ENCODE measurements around the gene ENGASE.

ENGASE gene

DNA sequence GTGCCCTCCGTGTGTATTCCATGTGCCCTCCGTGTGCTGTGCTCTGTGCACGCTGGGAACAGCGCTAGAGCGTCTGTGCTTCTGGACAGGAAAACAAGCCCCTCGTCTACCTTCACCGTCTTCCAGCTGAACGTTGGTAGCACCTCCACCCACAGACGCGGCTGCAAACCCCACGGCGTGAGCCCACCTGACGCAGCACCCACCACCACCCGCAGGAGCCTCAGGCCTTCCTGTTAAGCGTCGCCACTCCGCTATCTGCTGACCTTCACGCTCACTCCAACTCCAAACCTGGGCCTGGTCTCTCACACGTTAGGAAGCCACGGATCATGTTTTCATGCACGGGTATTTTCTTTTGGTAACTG lies 56.6 kb downstream of the ENGASE start:
- Histone ChIP-seq H3K27me3 (ENCODE audit: low read length) (no peaks in the 10 kb centered on the region; the same call in 1 of the 2 replicates), H3K9me3 (ENCODE audit: insufficient read depth, low read length) (no peaks in the 10 kb centered on the region), H4K20me1 (ENCODE audit: low read depth, low read length) (no peaks in the 10 kb centered on the region), H3F3A (ENCODE audit: insufficient read depth) (no peaks in the 10 kb centered on the region), H3K4me2 (ENCODE audit: low read depth, low read length, poor library complexity, severe bottlenecking) (no peak overlapping the region), H3K9me2 (replicated peaks; ENCODE audit: insufficient read depth, low read length) (no peaks in the 10 kb centered on the region), H3K27ac (ENCODE audit: low read depth, low read length) (no peak overlapping the region), H3K79me2 (ENCODE audit: insufficient read depth, low read length) (no peaks in the 10 kb centered on the region), H3K36me3 (ENCODE audit: low read length) (no peaks in the 10 kb centered on the region), H2AFZ (ENCODE audit: low read depth, low read length, severe bottlenecking) (no peak overlapping the region), H3K9ac (ENCODE audit: low read length) (no peak overlapping the region), H3K4me3 (ENCODE audit: insufficient read depth, low read length, poor library complexity, severe bottlenecking) (no peak overlapping the region)
- TF ChIP-seq, protein P1, sequence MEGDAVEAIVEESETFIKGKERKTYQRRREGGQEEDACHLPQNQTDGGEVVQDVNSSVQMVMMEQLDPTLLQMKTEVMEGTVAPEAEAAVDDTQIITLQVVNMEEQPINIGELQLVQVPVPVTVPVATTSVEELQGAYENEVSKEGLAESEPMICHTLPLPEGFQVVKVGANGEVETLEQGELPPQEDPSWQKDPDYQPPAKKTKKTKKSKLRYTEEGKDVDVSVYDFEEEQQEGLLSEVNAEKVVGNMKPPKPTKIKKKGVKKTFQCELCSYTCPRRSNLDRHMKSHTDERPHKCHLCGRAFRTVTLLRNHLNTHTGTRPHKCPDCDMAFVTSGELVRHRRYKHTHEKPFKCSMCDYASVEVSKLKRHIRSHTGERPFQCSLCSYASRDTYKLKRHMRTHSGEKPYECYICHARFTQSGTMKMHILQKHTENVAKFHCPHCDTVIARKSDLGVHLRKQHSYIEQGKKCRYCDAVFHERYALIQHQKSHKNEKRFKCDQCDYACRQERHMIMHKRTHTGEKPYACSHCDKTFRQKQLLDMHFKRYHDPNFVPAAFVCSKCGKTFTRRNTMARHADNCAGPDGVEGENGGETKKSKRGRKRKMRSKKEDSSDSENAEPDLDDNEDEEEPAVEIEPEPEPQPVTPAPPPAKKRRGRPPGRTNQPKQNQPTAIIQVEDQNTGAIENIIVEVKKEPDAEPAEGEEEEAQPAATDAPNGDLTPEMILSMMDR (IDR thresholded peaks at IDR 0.05; ENCODE audit: insufficient read depth, low read length, poor library complexity, severe bottlenecking) = no peak
- TF ChIP-seq EZH2phosphoT487 (conservative IDR thresholded peaks at IDR 0.05; ENCODE audit: low read length) = no peak

DNA sequence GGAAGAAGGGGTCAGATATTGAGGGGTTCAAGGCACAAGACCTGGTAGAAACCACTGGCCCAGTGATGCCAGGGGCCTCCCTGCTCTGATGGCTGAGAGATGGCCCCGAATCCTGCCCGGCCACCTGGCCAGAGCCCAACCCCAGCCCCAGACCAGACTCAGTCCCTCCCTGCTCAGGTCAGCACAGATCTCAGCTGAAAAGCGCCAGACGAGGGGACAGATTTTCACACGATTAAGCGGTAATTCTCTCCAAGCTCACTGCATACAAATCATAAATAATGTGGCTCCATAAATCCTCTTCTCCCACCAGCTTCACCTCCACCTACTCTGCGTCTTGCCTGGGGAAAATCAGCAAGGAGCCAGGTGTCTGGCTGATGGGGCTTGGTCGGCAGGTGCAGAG lies 57.1 kb downstream of the ENGASE start:
- no peak overlapping the region for H3K4me2 ChIP-seq (ENCODE audit: low read depth, low read length, poor library complexity, severe bottlenecking)

DNA sequence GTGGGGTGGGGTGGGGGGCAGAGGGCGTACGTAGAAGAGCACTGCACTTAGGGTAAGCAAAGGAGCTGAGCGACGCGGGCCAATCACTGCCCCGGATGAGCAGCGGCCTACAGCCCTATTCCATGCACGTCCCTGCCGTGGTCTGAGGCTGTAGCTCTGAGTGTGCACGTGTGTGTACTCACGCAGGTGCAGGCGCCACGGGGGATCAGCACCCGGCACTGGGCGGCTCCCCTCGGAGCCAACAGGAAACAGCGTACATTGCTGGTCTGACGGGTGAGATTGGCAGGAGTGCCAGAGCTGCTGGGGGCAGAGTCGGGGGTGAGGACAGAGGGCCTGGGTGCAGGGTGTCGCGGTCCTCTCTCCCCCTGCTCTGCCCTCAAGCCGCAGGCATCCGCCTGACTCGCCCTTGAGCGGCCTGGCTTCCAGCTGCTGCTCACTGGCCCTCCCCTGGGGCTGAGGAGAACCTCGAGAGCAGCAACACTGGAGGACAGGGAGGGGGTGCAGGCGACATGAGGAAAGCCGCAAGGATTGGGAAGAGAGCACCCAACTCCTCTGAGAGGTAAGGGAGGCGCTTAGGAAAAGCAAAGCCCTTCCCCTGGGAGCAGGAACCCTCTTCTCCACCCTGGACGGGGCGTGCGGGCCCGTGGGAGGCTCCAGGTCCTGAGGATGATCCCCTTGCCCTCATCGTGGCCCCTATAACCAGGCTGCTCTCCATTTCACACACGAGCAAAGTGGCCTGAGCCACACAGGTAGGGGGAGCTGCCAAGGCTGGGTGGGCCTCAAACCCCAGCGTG lies 57.8 kb downstream of the ENGASE start:
- Histone ChIP-seq H3K9me3 (ENCODE audit: insufficient read depth, low read length) (no peaks in the 10 kb centered on the region), H4K20me1 (ENCODE audit: low read depth, low read length) (no peaks in the 10 kb centered on the region), H3K4me3 (ENCODE audit: insufficient read depth, low read length, poor library complexity, severe bottlenecking) (no peak overlapping the region), H3K36me3 (ENCODE audit: low read length) (no peaks in the 10 kb centered on the region), H3K4me2 (ENCODE audit: low read depth, low read length, poor library complexity, severe bottlenecking) (no peak overlapping the region), H3K27me3 (ENCODE audit: low read length) (no peaks in the 10 kb centered on the region; the same call in 1 of the 2 replicates), H3F3A (ENCODE audit: insufficient read depth) (no peaks in the 10 kb centered on the region), H3K9ac (ENCODE audit: low read length) (no peak overlapping the region), H3K9me2 (replicated peaks; ENCODE audit: insufficient read depth, low read length) (no peaks in the 10 kb centered on the region), H3K79me2 (ENCODE audit: insufficient read depth, low read length) (no peaks in the 10 kb centered on the region), H2AFZ (ENCODE audit: low read depth, low read length, severe bottlenecking) (no peak overlapping the region), H3K27ac (ENCODE audit: low read depth, low read length) (no peak overlapping the region)
- no peak for TF ChIP-seq EZH2phosphoT487 (conservative IDR thresholded peaks at IDR 0.05; ENCODE audit: low read length)
- TF ChIP-seq, protein P1 (IDR thresholded peaks at IDR 0.05; ENCODE audit: insufficient read depth, low read length, poor library complexity, severe bottlenecking) = no peak

More for the DNA sequence above, 57.1 kb downstream of the ENGASE start:
- TF ChIP-seq, protein P1 (IDR thresholded peaks at IDR 0.05; ENCODE audit: insufficient read depth, low read length, poor library complexity, severe bottlenecking) = no peak
- no peak for TF ChIP-seq EZH2phosphoT487 (conservative IDR thresholded peaks at IDR 0.05; ENCODE audit: low read length)
- Histone ChIP-seq H3F3A (ENCODE audit: insufficient read depth) (no peaks in the 10 kb centered on the region), H2AFZ (ENCODE audit: low read depth, low read length, severe bottlenecking) (no peak overlapping the region), H4K20me1 (ENCODE audit: low read depth, low read length) (no peaks in the 10 kb centered on the region), H3K79me2 (ENCODE audit: insufficient read depth, low read length) (no peaks in the 10 kb centered on the region), H3K36me3 (ENCODE audit: low read length) (no peaks in the 10 kb centered on the region), H3K27ac (ENCODE audit: low read depth, low read length) (no peak overlapping the region), H3K27me3 (ENCODE audit: low read length) (no peaks in the 10 kb centered on the region; the same call in 1 of the 2 replicates), H3K4me3 (ENCODE audit: insufficient read depth, low read length, poor library complexity, severe bottlenecking) (no peak overlapping the region), H3K9me2 (replicated peaks; ENCODE audit: insufficient read depth, low read length) (no peaks in the 10 kb centered on the region), H3K9me3 (ENCODE audit: insufficient read depth, low read length) (no peaks in the 10 kb centered on the region), H3K9ac (ENCODE audit: low read length) (no peak overlapping the region)

All from SU-DHL-6 (cell line).